Heart right ventricle (tissue), 16 donors: ENCODE results near the gene HID1. TPM values are rescaled to one million over a fixed set of nuclear protein-coding genes. Genes with fewer than 3 reads are reported as not detected.

Experiments
- ATAC-seq, 8 donors: fragments of 200-7000 bp; cut with Tn5 transposase; one replicate each; pipeline ENCODE4 v1.9.1; 2020; ENCODE audit warnings: mild to moderate bottlenecking in 8 of 8, moderate library complexity in 8 of 8, moderate number of reproducible peaks in 1 of 8
- DNase-seq, 2 donors: peaks; one replicate each; pipeline ENCODE4 v3.0.0-alpha.2; 2020
- H3K27ac ChIP-seq, 10 donors: fragments of 200-600 bp; sonication (generic) in 2 of 10; one replicate each; pipeline versions ENCODE4 v1.5.0 to v1.8.0; 2020 to 2022; ENCODE audit warnings: mild to moderate bottlenecking in 3 of 10
- H3K27me3 ChIP-seq, 7 donors: fragments of 200-600 bp; one replicate each; pipeline ENCODE4 v1.8.0; 2021 to 2022; ENCODE audit warnings: mild to moderate bottlenecking in 2 of 7
- H3K36me3 ChIP-seq, 9 donors: fragments of 200-600 bp; sonication (generic) in 1 of 9; one replicate each; pipeline versions ENCODE4 v1.5.0 to v1.8.0; 2020 to 2022; ENCODE audit warnings: mild to moderate bottlenecking in 2 of 9
- H3K4me1 ChIP-seq, 9 donors: fragments of 200-600 bp; sonication (generic) in 1 of 9; one replicate each; pipeline versions ENCODE4 v1.5.0 to v1.8.0; 2020 to 2022; ENCODE audit warnings: mild to moderate bottlenecking in 4 of 9
- H3K4me3 ChIP-seq, 10 donors: fragments of 200-600 bp; sonication (generic) in 2 of 10; one replicate each; pipeline versions ENCODE4 v1.5.0 to v1.8.0; 2020 to 2022; ENCODE audit warnings: mild to moderate bottlenecking in 7 of 10, moderate library complexity in 2 of 10
- H3K9me3 ChIP-seq, 11 donors: fragments of 200-600 bp in 10 of 11; sonication (generic) in 2 of 11; one replicate each; pipeline versions ENCODE4 v1.5.0 to v1.8.0; 2013 to 2022; ENCODE audit warnings: mild to moderate bottlenecking in 2 of 11, control low read depth in 1 of 11, moderate library complexity in 1 of 11
- CTCF ChIP-seq, 9 donors: fragments of 200-600 bp; sonication (generic) in 2 of 9; IDR thresholded peaks; one replicate each; pipeline versions ENCODE4 v1.5.0 to v1.8.0; 2021 to 2022; ENCODE audit warnings: antibody characterized with exemption in 9 of 9, mild to moderate bottlenecking in 5 of 9, moderate library complexity in 1 of 9
- WGBS, 2 donors: extraction: QIAGEN DNeasy Blood & Tissue Kit; methylation state at CpG; one replicate each; pipeline ENCODE4 v1.1.7; 2013; ENCODE audit warnings: inconsistent platforms in 1 of 2; 5-methylcytosine and 5-hydroxymethylcytosine counted together
- intact Hi-C, 10 donors: fragments of 100-400 bp; cut with DNase I; formaldehyde crosslinking; loops; one replicate each; pipeline versions ENCODE4 v1.11.1 to v1.14.2; 2022
- polyA plus RNA-seq, 2 donors: library from polyadenylated mRNA; stranded (reverse); fragments of 200-250 nt; gene quantifications; one replicate each; pipeline ENCODE4 v1.2.3, GENCODE V29; 2013
- total RNA-seq, 10 donors: library from RNA; stranded (reverse); fragmentation: NEBNext Ultra II Directional in 3 of 10; extraction: Animal tissue kit (Norgen Biotek cat#: 25700) in 3 of 10; gene quantifications; one replicate each; pipeline versions ENCODE4 v1.2.1 to v1.2.4, GENCODE V29; 2021 to 2023
- donor health status: Arrhythmogenic right ventricular cardiomyopathy.
- donor health status: ischemic (EF 13 %, LVEDD 7.1; RV severe dilation, severe dysfunction).
- donor health status: healthy with polysubstance abuse.
- donor health status: DM: no; HTN: yes; CAD: no.
- donor health status: DM: no; HTN: no; CAD: no.
- donor health status: ischemic (EF 25% LVEDD 6.9; RV normal size, moderate dysfunction).
- donor health status: ischemic (EF 25% LVEDD 5.7; RV mildly dilated, moderate dysfunction).
- donor health status: healthy.
- donor health status: DM: yes; HTN: yes; CAD: no.
- donor health status: Ischemic cardiomyopathy.
- donor health status: ischemic (EF 35%, LVEDD 5.7; RV mildly dilated, moderate dysfunction).
- donor health status: nonischemic (EF 11% LVEDD 7.7; RV severe dilation, severe dysfunction).
- donor health status: DM: yes; HTN: yes; CAD: no.
- donor health status: PGD.
- donor health status: ischemic (EF 29% LVEDD 5.4; RV normal size, mild dysfunction).
- donor health status: nonischemic (EF 23%, LVEDD 6.1; RV moderate dilation, normal function).

HID1 gene
- total and polyA plus RNA-seq, 12 donors: 3.9 to 23.8 (median 9.5) TPM

DNA sequence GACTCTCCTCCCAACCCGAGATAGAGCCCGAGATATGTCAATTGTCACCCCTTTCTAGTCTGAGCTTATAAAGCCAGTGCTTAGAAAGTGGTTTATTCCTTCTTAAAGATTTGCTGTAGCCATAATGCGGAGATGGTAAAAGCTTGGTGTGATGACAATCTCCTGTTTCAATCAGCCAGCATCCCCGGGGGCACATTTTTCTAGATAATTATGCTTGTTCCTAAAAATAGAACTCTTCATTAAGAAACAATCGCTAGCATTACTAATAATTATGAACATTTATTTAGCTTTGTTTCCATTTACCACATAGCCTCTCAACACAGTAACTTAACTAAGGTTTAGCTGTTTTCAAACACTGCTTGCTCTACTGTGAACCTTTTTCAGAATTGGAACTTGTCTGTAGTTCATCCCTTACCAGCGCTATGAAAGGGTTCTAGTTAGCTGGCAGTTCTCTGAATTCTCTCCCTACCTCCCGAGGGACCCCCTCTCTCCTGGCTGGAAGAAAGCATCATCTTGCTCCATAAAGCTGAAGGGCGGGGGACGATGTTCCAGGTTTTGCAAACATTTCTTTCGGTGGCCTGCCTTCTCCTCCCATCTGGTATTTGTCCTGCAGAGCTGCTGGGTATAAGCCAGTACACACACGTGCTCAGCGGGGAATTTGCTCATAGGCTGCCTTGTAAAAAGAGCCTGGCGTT is 39.0 kb upstream of the HID1 start:
- DNase-seq (peak; percentile 28 to 73), ATAC-seq (peak; percentile 57 to 90 (median 81))
- peaks cover 12 to 35% (median 28%) of the 10 kb centered on the region in 9 donors for H3K4me1 ChIP-seq
- no peaks in the 10 kb centered on the region for H3K27me3 ChIP-seq
- 21 to 28% methylated on average over 13 of the region's 13 CpGs for WGBS, 2 donors
- intact Hi-C loops: loop anchor here in 7 of 10 donors (1.0 to 10.0 kb wide), 6 partner anchors 23 to 50 kb away; partner anchors contain the start of gene CDR2L (in 1 of the 7)
- no peak for TF ChIP-seq CTCF (IDR thresholded peaks at IDR 0.05)
- peaks cover 0 to 6% (median 0%) of the 10 kb centered on the region in 9 donors for H3K36me3 ChIP-seq
- peak overlapping the region in 9 of 10 donors; percentile 73 to 97 (median 91) for H3K4me3 ChIP-seq
- H3K9me3 ChIP-seq: no peaks in the 10 kb centered on the region
- peak overlapping the region; percentile 87 to 96 (median 92) for H3K27ac ChIP-seq

- DNase-seq: peak; percentile 38 to 81
- 53 to 56% methylated on average over 7 to 8 of the region's 8 CpGs for WGBS, 2 donors
- intact Hi-C loops: loop anchor here in 7 of 10 donors (1.0 to 10.0 kb wide), 3 partner anchors 23 to 49 kb away; no protein-coding TSS in a partner anchor
- H3K36me3 ChIP-seq: peaks cover 0 to 6% (median 0%) of the 10 kb centered on the region in 9 donors
- H3K27me3 ChIP-seq: no peaks in the 10 kb centered on the region
- peak overlapping the region in 9 of 10 donors; percentile 87 to 96 (median 92) for H3K27ac ChIP-seq
- peak; percentile 42 to 81 (median 77) for ATAC-seq
- H3K4me3 ChIP-seq: peak overlapping the region in 6 of 10 donors; percentile 73 to 94 (median 90)
- TF ChIP-seq CTCF (IDR thresholded peaks at IDR 0.05): peak in 3 of 9 donors; percentile 19 to 28 (median 27)
- peaks cover 12 to 35% (median 28%) of the 10 kb centered on the region in 9 donors for H3K4me1 ChIP-seq
- no peaks in the 10 kb centered on the region for H3K9me3 ChIP-seq
Observed at GRCh38 chr17:75010683-75011400, 38.3 kb upstream of the HID1 start.

GRCh38 chr17:75009139-75009724 is 36.7 kb upstream of the HID1 start:
- DNase-seq (no peak), ATAC-seq (no peak)
- WGBS, 2 donors: 79 to 84% methylated on average over 2 of the region's 2 CpGs
- Histone ChIP-seq H3K9me3 (no peaks in the 10 kb centered on the region), H3K27me3 (no peaks in the 10 kb centered on the region), H3K27ac (no peak overlapping the region), H3K4me3 (no peak overlapping the region), H3K4me1 (peaks cover 12 to 34% (median 28%) of the 10 kb centered on the region in 9 donors), H3K36me3 (peaks cover 0 to 22% (median 10%) of the 10 kb centered on the region in 9 donors)
- intact Hi-C loops: loop anchor here in 1 of 10 donors (5.0 kb wide), 1 partner anchor 47 kb away; no protein-coding TSS in a partner anchor
- TF ChIP-seq CTCF (IDR thresholded peaks at IDR 0.05): no peak

GRCh38 chr17:75008373-75008772 is 35.8 kb upstream of the HID1 start:
- no peak overlapping the region for H3K4me3 ChIP-seq
- no peak overlapping the region for H3K27ac ChIP-seq
- no peaks in the 10 kb centered on the region for H3K9me3 ChIP-seq
- intact Hi-C loops: loop anchor here in 1 of 10 donors (5.0 kb wide), 1 partner anchor 46 kb away; no protein-coding TSS in a partner anchor
- no peak for TF ChIP-seq CTCF (IDR thresholded peaks at IDR 0.05)
- no peak for ATAC-seq
- H3K36me3 ChIP-seq: peaks cover 0 to 31% (median 18%) of the 10 kb centered on the region in 9 donors
- H3K27me3 ChIP-seq: no peaks in the 10 kb centered on the region
- DNase-seq: no peak
- 91 to 95% methylated on average over 6 of the region's 6 CpGs for WGBS, 2 donors
- peaks cover 9 to 27% (median 22%) of the 10 kb centered on the region in 9 donors for H3K4me1 ChIP-seq
